Neural progenitor cell (in vitro differentiated cells): ENCODE measurements around the gene ZNF273. TPM values are rescaled to one million over a fixed set of nuclear protein-coding genes. Genes with fewer than 3 reads are reported as not detected.

Experiments used
- DNase-seq: peaks from one replicate; pipeline ENCODE4 v3.0.0-alpha.2; 2016; ENCODE audit warnings: low spot score
- H2AFZ ChIP-seq: fragments of 200-600 bp; sonication (generic); replicated peaks from 2 replicates; pipeline ENCODE4 v1.6.1; 2016; ENCODE audit warnings: antibody characterized with exemption
- H3F3A ChIP-seq: fragments of 200-600 bp; sonication (generic); 2 replicates; pipeline ENCODE4 v1.6.1; 2016; ENCODE audit warnings: antibody characterized with exemption, low read depth
- H3K27ac ChIP-seq: fragments of 200-600 bp; sonication (generic); 2 replicates; pipeline ENCODE4 v1.5.1; 2016; ENCODE audit warnings: mild to moderate bottlenecking
- H3K27me3 ChIP-seq: fragments of 200-600 bp; sonication (generic); 2 replicates; pipeline ENCODE4 v1.6.1; 2016; ENCODE audit warnings: mild to moderate bottlenecking, moderate library complexity
- H3K36me3 ChIP-seq: fragments of 200-600 bp; sonication (generic); 2 replicates; pipeline ENCODE4 v1.5.1; 2016
- H3K4me1 ChIP-seq: fragments of 200-600 bp; sonication (generic); 2 replicates; pipeline ENCODE4 v1.6.1; 2016; ENCODE audit warnings: mixed run types
- H3K4me2 ChIP-seq: fragments of 200-600 bp; sonication (generic); 2 replicates; pipeline ENCODE4 v1.6.1; 2016
- H3K4me3 ChIP-seq: fragments of 200-600 bp; sonication (generic); 2 replicates; pipeline ENCODE4 v1.5.1; 2016
- H3K79me2 ChIP-seq: fragments of 200-600 bp; sonication (generic); 2 replicates; pipeline ENCODE4 v1.6.1; 2016; ENCODE audit warnings: low read depth
- H3K9ac ChIP-seq: fragments of 200-600 bp; sonication (generic); 2 replicates; pipeline ENCODE4 v1.6.1; 2016
- H3K9me3 ChIP-seq: fragments of 200-600 bp; sonication (generic); 2 replicates; pipeline ENCODE4 v1.5.1; 2016; ENCODE audit warnings: low read depth
- H4K20me1 ChIP-seq: fragments of 200-600 bp; sonication (generic); 2 replicates; pipeline ENCODE4 v1.6.1; 2016; ENCODE audit warnings: low read depth
- H3K27ac Mint-ChIP-seq: 3 replicates; pipeline ENCODE4 v1.8.0; 2021; ENCODE audit warnings: mixed read lengths
- H3K27me3 Mint-ChIP-seq: 2 replicates; pipeline ENCODE4 v1.8.0; 2022; ENCODE audit warnings: low read depth, mild to moderate bottlenecking, inconsistent platforms, moderate library complexity, mixed read lengths; ENCODE audit not compliant: insufficient read depth
- H3K36me3 Mint-ChIP-seq: 3 replicates; pipeline ENCODE4 v1.8.0; 2021; ENCODE audit warnings: mixed read lengths
- H3K4me1 Mint-ChIP-seq: 3 replicates; pipeline ENCODE4 v1.8.0; 2021; ENCODE audit warnings: mixed read lengths
- H3K4me3 Mint-ChIP-seq: 3 replicates; pipeline ENCODE4 v1.8.0; 2021; ENCODE audit warnings: mild to moderate bottlenecking, moderate library complexity, mixed read lengths
- H3K9me3 Mint-ChIP-seq: 3 replicates; pipeline ENCODE4 v1.8.0; 2020; ENCODE audit warnings: mixed read lengths
- EZH2 ChIP-seq: fragments of 200-600 bp; sonication (generic); IDR thresholded peaks from 2 replicates; pipeline ENCODE4 v1.6.1; 2017; ENCODE audit warnings: antibody characterized with exemption, mild to moderate bottlenecking, moderate library complexity
- EZH2phosphoT487 ChIP-seq: fragments of 200-600 bp; sonication (generic); IDR thresholded peaks from 2 replicates; pipeline ENCODE4 v1.6.1; 2017; ENCODE audit warnings: antibody characterized with exemption
- total RNA-seq: library from RNA; depleted of rRNA; stranded (reverse); fragments of >200 nt; gene quantifications from 2 replicates; pipeline ENCODE4 v1.2.3, GENCODE V29; 2015; ENCODE audit warnings: low replicate concordance
- TF ChIP-seq, protein P1 (sequence below): fragments of 200-600 bp; sonication (generic); IDR thresholded peaks from 2 replicates; pipeline ENCODE4 v1.5.1; 2017; ENCODE audit warnings: antibody characterized with exemption, mild to moderate bottlenecking

ZNF273 gene
- total RNA-seq, 1 donor from 2014 or later: 36.5 TPM

DNA sequence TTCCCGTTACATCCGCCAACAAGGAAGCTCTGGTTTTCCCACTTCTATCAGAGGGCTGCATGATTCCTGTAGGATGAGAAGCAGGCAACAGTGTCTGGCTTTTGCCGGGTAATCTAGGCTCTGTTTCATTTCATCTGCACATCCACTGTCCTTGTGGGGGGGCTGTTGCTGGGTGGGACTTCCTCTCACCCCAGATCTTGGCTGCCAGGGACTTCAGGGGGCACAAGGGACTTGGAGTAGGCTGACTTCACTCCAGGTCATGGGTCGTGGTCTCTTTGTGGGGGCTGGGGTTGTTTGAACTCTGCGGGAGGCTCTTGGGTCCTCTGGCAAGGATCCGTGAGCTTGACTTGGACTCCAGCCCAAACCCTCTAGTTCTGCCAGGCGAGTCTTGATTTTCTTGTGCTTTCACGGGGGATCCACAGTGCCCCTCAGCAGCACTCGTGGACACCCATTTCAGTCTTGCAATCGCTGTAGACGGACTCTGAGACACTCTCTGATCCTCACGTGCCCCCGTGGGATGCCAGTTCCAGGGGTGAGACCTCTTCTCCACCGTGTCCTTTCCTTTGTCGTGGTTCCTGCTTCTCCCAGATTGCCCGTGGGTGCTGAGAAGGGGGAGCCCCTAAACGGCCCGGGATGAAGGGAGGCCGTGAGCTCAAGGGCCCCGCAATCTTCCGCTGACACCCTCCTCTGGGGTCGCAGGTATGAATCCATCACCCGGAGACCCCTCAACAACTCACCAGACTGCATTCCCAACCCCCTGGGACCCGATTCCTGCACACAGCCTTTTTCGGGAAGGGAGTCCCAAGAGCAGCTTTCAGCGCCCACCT, 21.4 kb upstream of the ZNF273 start:
- no peaks in the 10 kb centered on the region for H3K27me3 ChIP-seq
- no peak overlapping the region for H3K4me2 ChIP-seq
- H2AFZ ChIP-seq: no peak overlapping the region
- no peak overlapping the region for H3K9ac ChIP-seq
- H3K4me1 Mint-ChIP-seq: no peaks in the 10 kb centered on the region
- no peak overlapping the region for H3K27ac Mint-ChIP-seq
- H3K4me3 ChIP-seq: no peak overlapping the region
- H3K36me3 Mint-ChIP-seq: peaks cover 2% of the 10 kb centered on the region
- H3K4me1 ChIP-seq: no peaks in the 10 kb centered on the region
- no peaks in the 10 kb centered on the region for H4K20me1 ChIP-seq
- peaks cover 29% of the 10 kb centered on the region for H3K27me3 Mint-ChIP-seq
- H3K4me3 Mint-ChIP-seq: no peak overlapping the region
- no peak overlapping the region for H3K27ac ChIP-seq
- H3F3A ChIP-seq: no peaks in the 10 kb centered on the region
- no peaks in the 10 kb centered on the region for H3K79me2 ChIP-seq
- H3K9me3 Mint-ChIP-seq: peaks cover 77% of the 10 kb centered on the region
- no peaks in the 10 kb centered on the region for H3K9me3 ChIP-seq
- no peak for TF ChIP-seq EZH2
- TF ChIP-seq, protein P1, sequence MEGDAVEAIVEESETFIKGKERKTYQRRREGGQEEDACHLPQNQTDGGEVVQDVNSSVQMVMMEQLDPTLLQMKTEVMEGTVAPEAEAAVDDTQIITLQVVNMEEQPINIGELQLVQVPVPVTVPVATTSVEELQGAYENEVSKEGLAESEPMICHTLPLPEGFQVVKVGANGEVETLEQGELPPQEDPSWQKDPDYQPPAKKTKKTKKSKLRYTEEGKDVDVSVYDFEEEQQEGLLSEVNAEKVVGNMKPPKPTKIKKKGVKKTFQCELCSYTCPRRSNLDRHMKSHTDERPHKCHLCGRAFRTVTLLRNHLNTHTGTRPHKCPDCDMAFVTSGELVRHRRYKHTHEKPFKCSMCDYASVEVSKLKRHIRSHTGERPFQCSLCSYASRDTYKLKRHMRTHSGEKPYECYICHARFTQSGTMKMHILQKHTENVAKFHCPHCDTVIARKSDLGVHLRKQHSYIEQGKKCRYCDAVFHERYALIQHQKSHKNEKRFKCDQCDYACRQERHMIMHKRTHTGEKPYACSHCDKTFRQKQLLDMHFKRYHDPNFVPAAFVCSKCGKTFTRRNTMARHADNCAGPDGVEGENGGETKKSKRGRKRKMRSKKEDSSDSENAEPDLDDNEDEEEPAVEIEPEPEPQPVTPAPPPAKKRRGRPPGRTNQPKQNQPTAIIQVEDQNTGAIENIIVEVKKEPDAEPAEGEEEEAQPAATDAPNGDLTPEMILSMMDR: no peak
- no peak for DNase-seq
- H3K36me3 ChIP-seq: no peaks in the 10 kb centered on the region

DNA sequence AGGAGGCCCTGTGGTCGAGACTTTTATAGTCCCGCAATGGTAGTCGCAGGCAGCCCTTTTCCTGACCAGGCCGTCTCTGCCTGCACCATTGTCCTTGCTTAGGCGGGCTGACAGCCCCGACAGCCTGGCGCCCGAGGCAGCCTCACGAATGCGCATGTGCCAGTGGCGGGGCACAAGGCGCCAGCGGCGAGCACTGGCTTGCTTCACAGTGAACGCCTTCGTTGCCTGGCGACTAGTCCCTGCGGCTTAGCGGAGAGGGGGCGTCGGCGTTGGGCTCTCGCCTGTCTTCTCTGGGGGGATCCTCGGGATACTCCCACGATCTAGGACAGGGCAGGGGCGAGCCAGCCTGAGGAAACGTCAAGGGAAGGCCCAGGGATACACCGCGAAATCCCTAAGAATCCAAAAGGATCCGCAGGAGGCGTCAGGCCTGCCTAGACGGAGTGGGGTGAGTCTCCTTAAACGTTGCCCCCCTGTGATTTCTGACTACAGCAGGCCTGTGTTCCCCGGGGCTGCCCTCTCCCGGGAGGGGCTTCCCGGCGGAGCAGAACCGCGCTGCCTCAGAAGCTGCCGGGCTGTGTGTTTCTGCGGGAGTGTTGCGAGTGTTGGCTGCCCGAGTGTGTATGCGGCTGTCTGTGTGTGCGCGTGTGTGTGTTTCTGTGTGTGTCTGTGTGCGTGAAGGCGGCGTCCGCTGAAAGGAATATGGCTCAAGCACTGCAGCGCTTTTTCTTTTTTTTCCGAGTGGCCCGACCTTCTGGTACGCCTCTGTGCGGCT, 20.5 kb upstream of the ZNF273 start:
- DNase-seq: no peak
- H3K36me3 ChIP-seq: no peaks in the 10 kb centered on the region
- H3K9ac ChIP-seq: no peak overlapping the region
- no peaks in the 10 kb centered on the region for H3K9me3 ChIP-seq
- TF ChIP-seq EZH2phosphoT487 (no peak), EZH2 (no peak)
- TF ChIP-seq, protein P1: no peak
- no peak overlapping the region for H2AFZ ChIP-seq
- no peaks in the 10 kb centered on the region for H3K4me1 ChIP-seq
- no peak overlapping the region for H3K27ac Mint-ChIP-seq
- H3K27me3 Mint-ChIP-seq: peaks cover 37% of the 10 kb centered on the region
- H3K4me2 ChIP-seq: no peak overlapping the region
- H4K20me1 ChIP-seq: no peaks in the 10 kb centered on the region
- peaks cover 75% of the 10 kb centered on the region for H3K9me3 Mint-ChIP-seq
- H3K4me3 ChIP-seq: no peak overlapping the region
- H3K36me3 Mint-ChIP-seq: peaks cover 2% of the 10 kb centered on the region
- H3K4me1 Mint-ChIP-seq: no peaks in the 10 kb centered on the region
- no peak overlapping the region for H3K4me3 Mint-ChIP-seq
- H3K27ac ChIP-seq: no peak overlapping the region
- no peaks in the 10 kb centered on the region for H3K79me2 ChIP-seq
- no peaks in the 10 kb centered on the region for H3F3A ChIP-seq
- no peaks in the 10 kb centered on the region for H3K27me3 ChIP-seq

DNA sequence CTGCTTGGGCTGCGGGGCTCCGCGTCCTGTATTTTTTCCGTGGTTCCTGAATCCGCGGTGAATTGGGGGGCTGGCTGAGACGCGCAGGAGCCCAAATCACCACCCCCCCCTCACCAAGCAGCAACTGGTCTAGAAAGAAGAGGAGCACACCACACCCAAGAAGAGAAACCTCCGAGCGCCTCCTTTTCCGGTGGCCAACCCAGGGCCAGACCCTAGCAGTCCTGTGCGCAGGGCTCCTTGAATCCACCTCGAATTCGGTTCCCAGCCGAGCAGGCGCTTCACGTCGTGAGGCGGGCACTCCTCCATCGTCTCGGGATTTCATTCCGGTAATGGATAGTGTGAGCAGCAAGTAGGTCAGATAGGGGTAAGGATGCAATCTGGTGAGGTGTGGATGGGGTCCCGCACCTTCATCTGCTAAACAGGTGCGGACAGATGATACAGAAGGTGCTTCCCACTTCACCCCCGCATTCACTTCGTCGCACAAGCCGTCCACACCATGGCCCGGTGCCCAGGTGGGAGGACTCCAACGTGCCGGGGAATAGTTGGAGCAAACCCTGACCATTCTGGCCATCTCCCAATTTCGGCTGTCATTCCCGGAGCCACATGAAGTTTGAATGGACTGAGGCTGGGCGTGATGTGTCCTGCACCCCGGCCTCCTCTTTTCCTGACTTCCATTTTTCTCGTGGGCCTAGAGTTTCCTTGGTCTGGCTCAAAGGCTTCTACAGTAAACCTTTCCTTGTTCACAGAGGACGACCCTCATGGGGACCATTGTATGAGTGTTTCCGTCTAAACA, 19.8 kb upstream of the ZNF273 start:
- Mint-ChIP-seq H3K4me3 (no peak overlapping the region), H3K36me3 (peaks cover 2% of the 10 kb centered on the region), H3K4me1 (peaks cover 2% of the 10 kb centered on the region), H3K9me3 (peaks cover 71% of the 10 kb centered on the region), H3K27ac (no peak overlapping the region), H3K27me3 (peaks cover 38% of the 10 kb centered on the region)
- Histone ChIP-seq H3K79me2 (no peaks in the 10 kb centered on the region), H3K9me3 (no peaks in the 10 kb centered on the region), H3K4me3 (no peak overlapping the region), H4K20me1 (no peaks in the 10 kb centered on the region), H2AFZ (no peak overlapping the region), H3K4me2 (no peak overlapping the region), H3K27me3 (peaks cover 7% of the 10 kb centered on the region), H3K27ac (no peak overlapping the region), H3K9ac (no peak overlapping the region), H3K36me3 (no peaks in the 10 kb centered on the region), H3K4me1 (no peaks in the 10 kb centered on the region), H3F3A (no peaks in the 10 kb centered on the region)
- DNase-seq: no peak
- TF ChIP-seq, protein P1: no peak
- TF ChIP-seq EZH2phosphoT487: no peak
- no peak for TF ChIP-seq EZH2
